HL-60 (cell line): ENCODE results near the gene ITPRIPL2.

Experiments
- GABPA ChIP-seq: IDR thresholded peaks from 2 replicates; pipeline ENCODE4 v1.6.1; 2012; ENCODE audit warnings: low read depth
- POLR2AphosphoS5 ChIP-seq: IDR thresholded peaks from 2 replicates; pipeline ENCODE4 v1.6.1; 2012; ENCODE audit warnings: low read depth
- TF ChIP-seq, protein P1 (sequence below): IDR thresholded peaks from one replicate; pipeline ENCODE4 v1.5.1; 2011; ENCODE audit warnings: low read length, control low read depth, inconsistent platforms; ENCODE audit not compliant: insufficient read depth
- TF ChIP-seq, protein P2 (sequence below): IDR thresholded peaks from 2 replicates; pipeline ENCODE4 v1.6.1; 2012; ENCODE audit warnings: low read depth; ENCODE audit not compliant: insufficient replicate concordance

DNA sequence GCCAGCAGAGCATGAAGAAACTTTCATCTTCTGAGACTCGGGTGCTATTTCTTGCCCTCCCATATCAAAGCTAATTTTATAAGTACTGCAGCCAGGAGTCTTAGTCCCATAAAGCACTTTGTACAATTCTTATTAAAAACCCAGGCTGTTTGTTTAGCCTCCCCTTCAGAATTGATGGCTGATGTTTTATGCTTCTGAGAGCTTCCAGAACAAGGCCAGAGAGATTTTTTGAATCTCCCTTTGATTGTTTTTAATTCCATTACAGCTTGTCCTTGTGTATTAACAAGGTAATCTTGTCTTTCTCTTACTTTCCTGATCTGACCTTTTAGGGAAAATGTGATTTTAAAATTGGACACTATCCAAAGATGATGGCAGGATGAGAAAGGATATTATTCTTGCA is 30.1 kb upstream of the ITPRIPL2 start:
- TF ChIP-seq, protein P1, sequence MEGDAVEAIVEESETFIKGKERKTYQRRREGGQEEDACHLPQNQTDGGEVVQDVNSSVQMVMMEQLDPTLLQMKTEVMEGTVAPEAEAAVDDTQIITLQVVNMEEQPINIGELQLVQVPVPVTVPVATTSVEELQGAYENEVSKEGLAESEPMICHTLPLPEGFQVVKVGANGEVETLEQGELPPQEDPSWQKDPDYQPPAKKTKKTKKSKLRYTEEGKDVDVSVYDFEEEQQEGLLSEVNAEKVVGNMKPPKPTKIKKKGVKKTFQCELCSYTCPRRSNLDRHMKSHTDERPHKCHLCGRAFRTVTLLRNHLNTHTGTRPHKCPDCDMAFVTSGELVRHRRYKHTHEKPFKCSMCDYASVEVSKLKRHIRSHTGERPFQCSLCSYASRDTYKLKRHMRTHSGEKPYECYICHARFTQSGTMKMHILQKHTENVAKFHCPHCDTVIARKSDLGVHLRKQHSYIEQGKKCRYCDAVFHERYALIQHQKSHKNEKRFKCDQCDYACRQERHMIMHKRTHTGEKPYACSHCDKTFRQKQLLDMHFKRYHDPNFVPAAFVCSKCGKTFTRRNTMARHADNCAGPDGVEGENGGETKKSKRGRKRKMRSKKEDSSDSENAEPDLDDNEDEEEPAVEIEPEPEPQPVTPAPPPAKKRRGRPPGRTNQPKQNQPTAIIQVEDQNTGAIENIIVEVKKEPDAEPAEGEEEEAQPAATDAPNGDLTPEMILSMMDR: no peak
- no peak for TF ChIP-seq GABPA
- TF ChIP-seq, protein P2, sequence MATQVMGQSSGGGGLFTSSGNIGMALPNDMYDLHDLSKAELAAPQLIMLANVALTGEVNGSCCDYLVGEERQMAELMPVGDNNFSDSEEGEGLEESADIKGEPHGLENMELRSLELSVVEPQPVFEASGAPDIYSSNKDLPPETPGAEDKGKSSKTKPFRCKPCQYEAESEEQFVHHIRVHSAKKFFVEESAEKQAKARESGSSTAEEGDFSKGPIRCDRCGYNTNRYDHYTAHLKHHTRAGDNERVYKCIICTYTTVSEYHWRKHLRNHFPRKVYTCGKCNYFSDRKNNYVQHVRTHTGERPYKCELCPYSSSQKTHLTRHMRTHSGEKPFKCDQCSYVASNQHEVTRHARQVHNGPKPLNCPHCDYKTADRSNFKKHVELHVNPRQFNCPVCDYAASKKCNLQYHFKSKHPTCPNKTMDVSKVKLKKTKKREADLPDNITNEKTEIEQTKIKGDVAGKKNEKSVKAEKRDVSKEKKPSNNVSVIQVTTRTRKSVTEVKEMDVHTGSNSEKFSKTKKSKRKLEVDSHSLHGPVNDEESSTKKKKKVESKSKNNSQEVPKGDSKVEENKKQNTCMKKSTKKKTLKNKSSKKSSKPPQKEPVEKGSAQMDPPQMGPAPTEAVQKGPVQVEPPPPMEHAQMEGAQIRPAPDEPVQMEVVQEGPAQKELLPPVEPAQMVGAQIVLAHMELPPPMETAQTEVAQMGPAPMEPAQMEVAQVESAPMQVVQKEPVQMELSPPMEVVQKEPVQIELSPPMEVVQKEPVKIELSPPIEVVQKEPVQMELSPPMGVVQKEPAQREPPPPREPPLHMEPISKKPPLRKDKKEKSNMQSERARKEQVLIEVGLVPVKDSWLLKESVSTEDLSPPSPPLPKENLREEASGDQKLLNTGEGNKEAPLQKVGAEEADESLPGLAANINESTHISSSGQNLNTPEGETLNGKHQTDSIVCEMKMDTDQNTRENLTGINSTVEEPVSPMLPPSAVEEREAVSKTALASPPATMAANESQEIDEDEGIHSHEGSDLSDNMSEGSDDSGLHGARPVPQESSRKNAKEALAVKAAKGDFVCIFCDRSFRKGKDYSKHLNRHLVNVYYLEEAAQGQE: no peak
- TF ChIP-seq POLR2AphosphoS5: no peak
